Body of pancreas (tissue), 4 donors: ENCODE results near the gene STK38. TPM values are rescaled to one million over a fixed set of nuclear protein-coding genes. Genes with fewer than 3 reads are reported as not detected.

Source experiments
- ATAC-seq: fragments of 150-250 bp; one replicate; pipeline ENCODE4 v1.9.1; 2016
- DNase-seq, 4 donors: peaks; one replicate each; pipeline ENCODE4 v3.0.0-alpha.2; 2019
- H3K27ac ChIP-seq, 4 donors: fragments of 200-600 bp; sonication (generic); 1 replicate in 3 of 4; 2 replicates in 1 of 4; pipeline versions ENCODE4 v1.5.1 to v1.6.1; 2016 to 2019; ENCODE audit warnings: mild to moderate bottlenecking in 1 of 4, mixed read lengths in 1 of 4, moderate library complexity in 1 of 4
- H3K27me3 ChIP-seq, 2 donors: fragments of 200-600 bp; sonication (generic); one replicate each; pipeline ENCODE4 v1.6.0; 2016; ENCODE audit warnings: mild to moderate bottlenecking in 1 of 2
- H3K36me3 ChIP-seq, 2 donors: fragments of 200-600 bp; sonication (generic); replicated peaks in 1 of 2; 2 replicates each; pipeline ENCODE4 v1.5.1; 2016; ENCODE audit warnings: low read depth in 2 of 2; ENCODE audit not compliant: insufficient read depth in 1 of 2
- H3K4me1 ChIP-seq: fragments of 200-600 bp; sonication (generic); one replicate; pipeline ENCODE4 v1.6.0; 2016
- H3K4me3 ChIP-seq, 2 donors: fragments of 200-600 bp; sonication (generic); 1 replicate in 1 of 2; 2 replicates in 1 of 2; pipeline ENCODE4 v1.5.1; 2016 to 2019
- H3K9me3 ChIP-seq, 3 donors: fragments of 200-600 bp; sonication (generic); 1 replicate in 2 of 3; 2 replicates in 1 of 3; pipeline ENCODE4 v1.5.1; 2016
- POLR2A ChIP-seq, 3 donors: fragments of 450-650 bp; IDR thresholded peaks; one replicate each; pipeline ENCODE4 v1.6.1; 2016; ENCODE audit warnings: antibody characterized with exemption in 3 of 3, mild to moderate bottlenecking in 2 of 3
- WGBS, 2 donors: methylation state at CpG; one replicate each; pipeline ENCODE4 v1.1.5; 2017; 5-methylcytosine and 5-hydroxymethylcytosine counted together
- intact Hi-C: fragments of 100-400 bp; cut with DNase I; formaldehyde crosslinking; loops from one replicate; pipeline ENCODE4 v1.15.1; 2023
- total RNA-seq, 2 donors: library from RNA; depleted of rRNA; stranded (reverse); fragments of >200 nt; gene quantifications; one replicate each; pipeline ENCODE4 v1.1.0, GENCODE V29; 2016
- TF ChIP-seq, protein P1 (sequence below), 7 experiments: fragments of 450-650 bp in 4 of 7; fragments of 200-600 bp in 3 of 7; sonication (generic) in 3 of 7; IDR thresholded peaks; one replicate each; pipeline ENCODE4 v1.5.1; 2016 to 2019; ENCODE audit warnings: antibody characterized with exemption in 7 of 7

Gene STK38
- total RNA-seq, 2 donors from 2014 or later = 11.9 to 16.2 TPM

DNA sequence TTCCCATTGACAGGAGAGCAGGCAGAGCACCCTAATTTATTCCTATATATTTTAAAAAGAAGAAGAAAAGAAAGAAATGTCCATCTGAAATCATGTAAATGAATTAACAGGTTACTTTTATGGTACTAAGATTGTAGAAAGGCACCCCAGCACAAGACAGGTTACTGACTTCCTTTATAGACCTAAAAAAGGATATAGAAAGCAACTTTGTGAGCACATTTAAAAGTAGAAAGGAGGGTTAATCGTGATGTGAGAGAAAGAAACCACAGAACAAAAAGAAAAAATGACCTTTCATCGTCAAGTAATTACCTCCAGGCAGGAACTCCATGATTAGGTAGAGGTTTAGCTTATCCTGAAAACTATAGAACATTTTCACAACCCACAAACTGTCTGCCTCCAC is 29.9 kb downstream of the STK38 start:
- TF ChIP-seq, protein P1, sequence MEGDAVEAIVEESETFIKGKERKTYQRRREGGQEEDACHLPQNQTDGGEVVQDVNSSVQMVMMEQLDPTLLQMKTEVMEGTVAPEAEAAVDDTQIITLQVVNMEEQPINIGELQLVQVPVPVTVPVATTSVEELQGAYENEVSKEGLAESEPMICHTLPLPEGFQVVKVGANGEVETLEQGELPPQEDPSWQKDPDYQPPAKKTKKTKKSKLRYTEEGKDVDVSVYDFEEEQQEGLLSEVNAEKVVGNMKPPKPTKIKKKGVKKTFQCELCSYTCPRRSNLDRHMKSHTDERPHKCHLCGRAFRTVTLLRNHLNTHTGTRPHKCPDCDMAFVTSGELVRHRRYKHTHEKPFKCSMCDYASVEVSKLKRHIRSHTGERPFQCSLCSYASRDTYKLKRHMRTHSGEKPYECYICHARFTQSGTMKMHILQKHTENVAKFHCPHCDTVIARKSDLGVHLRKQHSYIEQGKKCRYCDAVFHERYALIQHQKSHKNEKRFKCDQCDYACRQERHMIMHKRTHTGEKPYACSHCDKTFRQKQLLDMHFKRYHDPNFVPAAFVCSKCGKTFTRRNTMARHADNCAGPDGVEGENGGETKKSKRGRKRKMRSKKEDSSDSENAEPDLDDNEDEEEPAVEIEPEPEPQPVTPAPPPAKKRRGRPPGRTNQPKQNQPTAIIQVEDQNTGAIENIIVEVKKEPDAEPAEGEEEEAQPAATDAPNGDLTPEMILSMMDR (IDR thresholded peaks at IDR 0.05) = no peak
- TF ChIP-seq POLR2A (IDR thresholded peaks at IDR 0.05) = no peak
- WGBS, 2 donors = 70 to 78% methylated on average over 2 of the region's 2 CpGs
- no peak for DNase-seq
- ATAC-seq = no peak
- intact Hi-C loops = no loop called here
- Histone ChIP-seq H3K9me3 (no peaks in the 10 kb centered on the region), H3K27me3 (no peaks in the 10 kb centered on the region), H3K4me1 (peaks cover 8% of the 10 kb centered on the region), H3K27ac (no peak overlapping the region), H3K36me3 (peaks cover 0 to 4% of the 10 kb centered on the region in 2 donors), H3K4me3 (no peak overlapping the region)

DNA sequence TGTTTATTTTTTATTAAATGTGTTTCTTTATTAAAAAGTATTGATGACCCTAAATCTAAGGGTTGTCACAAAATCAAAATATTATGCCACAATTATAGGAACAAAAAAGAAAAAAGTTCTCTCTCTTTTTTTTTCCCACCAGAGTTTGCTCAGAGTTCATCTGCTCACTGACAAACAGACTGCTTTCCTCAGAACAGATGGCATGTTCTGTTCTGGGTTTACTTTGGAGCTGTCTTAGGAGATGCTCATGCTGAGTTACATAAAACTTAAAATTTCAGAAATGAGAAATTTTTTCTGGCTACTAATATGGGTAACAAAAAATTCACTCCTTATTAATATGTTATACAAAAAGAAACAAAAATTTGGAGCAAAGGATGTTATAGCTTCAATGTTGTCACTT is 30.3 kb downstream of the STK38 start:
- ATAC-seq (no peak), DNase-seq (no peak)
- no peak for TF ChIP-seq POLR2A (IDR thresholded peaks at IDR 0.05)
- TF ChIP-seq, protein P1 (IDR thresholded peaks at IDR 0.05) = no peak
- Histone ChIP-seq H3K36me3 (peaks cover 0 to 4% of the 10 kb centered on the region in 2 donors), H3K27ac (no peak overlapping the region), H3K9me3 (no peaks in the 10 kb centered on the region), H3K4me1 (peaks cover 8% of the 10 kb centered on the region), H3K4me3 (no peak overlapping the region), H3K27me3 (no peaks in the 10 kb centered on the region)
- intact Hi-C loops = no loop called here

DNA sequence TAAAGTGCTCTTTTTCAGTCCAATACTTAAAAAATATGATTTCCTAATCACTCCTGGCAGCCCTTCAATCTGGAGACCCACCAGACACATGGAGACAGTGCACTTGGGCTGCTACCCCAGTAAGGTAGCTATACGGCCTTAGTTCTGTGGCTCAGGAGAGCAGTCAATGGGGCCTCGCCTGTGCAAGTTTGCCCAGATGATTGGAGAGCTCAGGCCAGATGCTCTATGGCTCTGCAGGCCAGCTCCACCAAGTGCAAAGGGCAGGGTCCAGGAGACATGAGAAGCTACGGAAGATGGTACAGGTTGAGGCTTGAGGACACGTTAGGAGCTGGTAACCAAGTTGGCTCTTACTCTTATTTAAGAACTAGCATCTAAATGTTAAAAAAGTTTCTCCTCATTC is 30.7 kb downstream of the STK38 start:
- Histone ChIP-seq H3K36me3 (peaks cover 0 to 3% of the 10 kb centered on the region in 2 donors), H3K27ac (peak overlapping the region in 1 of 4 donors; percentile 20), H3K4me3 (no peak overlapping the region), H3K4me1 (peaks cover 8% of the 10 kb centered on the region), H3K9me3 (no peaks in the 10 kb centered on the region), H3K27me3 (no peaks in the 10 kb centered on the region)
- WGBS, 2 donors = 85 to 95% methylated on average over 4 of the region's 4 CpGs
- intact Hi-C loops = no loop called here
- ATAC-seq = no peak
- TF ChIP-seq, protein P1 (IDR thresholded peaks at IDR 0.05) = no peak
- TF ChIP-seq POLR2A (IDR thresholded peaks at IDR 0.05) = no peak
- DNase-seq = no peak

DNA sequence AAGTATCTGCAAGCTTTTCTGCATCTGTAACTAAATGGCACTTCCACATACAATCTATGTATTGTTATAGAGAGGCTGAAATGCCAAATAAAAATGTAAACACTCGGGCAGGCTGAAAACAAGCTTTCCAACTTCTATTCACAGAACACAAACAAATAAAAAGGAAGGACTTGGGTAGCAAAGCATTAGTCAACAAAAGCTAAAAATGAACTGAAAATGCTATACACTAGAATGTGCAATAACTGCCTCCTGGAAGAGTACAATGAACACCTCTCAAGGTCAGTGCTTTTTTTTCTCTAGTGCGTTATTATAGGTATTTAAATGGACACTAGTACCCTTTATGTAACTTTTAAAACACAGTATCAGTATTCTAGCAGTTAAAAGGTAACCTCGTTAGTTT is 31.4 kb downstream of the STK38 start:
- peak overlapping the region in 2 of 4 donors; percentile 8 to 61 for H3K27ac ChIP-seq
- peaks cover 8% of the 10 kb centered on the region for H3K4me1 ChIP-seq
- TF ChIP-seq POLR2A (IDR thresholded peaks at IDR 0.05) = no peak
- TF ChIP-seq, protein P1 (IDR thresholded peaks at IDR 0.05) = no peak
- no peak for ATAC-seq
- no peaks in the 10 kb centered on the region for H3K27me3 ChIP-seq
- 54 to 57% methylated on average over 3 of the region's 3 CpGs for WGBS, 2 donors
- no peak for DNase-seq
- H3K4me3 ChIP-seq = no peak overlapping the region
- H3K36me3 ChIP-seq = no peaks in the 10 kb centered on the region
- no peaks in the 10 kb centered on the region for H3K9me3 ChIP-seq
- intact Hi-C loops = no loop called here
